IPS-NIHi11 (cell line): Measurements from ENCODE around the gene SLC19A1.

Experiments
- DNase-seq: peaks from one replicate; pipeline ENCODE4 v3.0.0; 2012; ENCODE audit warnings: mixed read lengths, low spot score

SLC19A1 gene

DNA sequence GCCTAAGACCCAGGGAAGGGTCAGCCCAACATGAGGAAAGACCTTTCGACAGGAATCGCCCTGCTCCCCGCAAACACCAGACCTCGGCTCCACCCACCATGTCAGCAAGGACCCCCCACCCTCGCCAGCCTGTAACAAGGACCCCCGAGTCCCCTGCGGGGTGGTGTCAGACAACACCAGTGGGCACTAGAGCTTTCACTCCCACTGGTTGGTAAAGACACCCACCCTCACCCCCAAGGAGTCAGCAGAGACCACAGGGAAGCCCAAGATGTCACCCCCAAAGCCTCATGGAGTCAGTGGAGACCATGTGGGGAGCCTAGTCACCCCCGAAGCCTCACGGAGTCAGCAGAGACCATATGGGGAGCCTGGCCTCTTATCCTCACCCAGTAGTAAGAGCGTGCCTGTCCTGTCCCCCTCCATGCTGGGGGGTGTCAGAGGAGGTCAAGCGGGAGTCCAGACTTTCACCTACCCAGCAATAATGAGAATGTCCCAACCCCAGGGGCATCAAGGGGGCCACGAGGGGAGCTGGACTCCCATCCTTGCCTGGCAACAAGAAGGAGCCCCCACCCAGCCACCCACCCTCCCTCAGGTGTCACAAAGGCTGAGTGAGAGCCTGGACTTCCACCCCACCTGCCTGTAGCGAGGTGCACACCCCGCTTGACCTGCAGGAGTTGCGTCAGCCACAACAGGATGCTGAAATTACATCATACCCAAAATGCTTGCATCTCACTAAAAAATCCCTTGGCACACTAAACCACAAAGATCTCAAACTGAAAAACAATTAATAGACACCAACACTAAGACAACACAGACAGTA lies 24.8 kb downstream of the SLC19A1 start:
- DNase-seq: no peak

DNA sequence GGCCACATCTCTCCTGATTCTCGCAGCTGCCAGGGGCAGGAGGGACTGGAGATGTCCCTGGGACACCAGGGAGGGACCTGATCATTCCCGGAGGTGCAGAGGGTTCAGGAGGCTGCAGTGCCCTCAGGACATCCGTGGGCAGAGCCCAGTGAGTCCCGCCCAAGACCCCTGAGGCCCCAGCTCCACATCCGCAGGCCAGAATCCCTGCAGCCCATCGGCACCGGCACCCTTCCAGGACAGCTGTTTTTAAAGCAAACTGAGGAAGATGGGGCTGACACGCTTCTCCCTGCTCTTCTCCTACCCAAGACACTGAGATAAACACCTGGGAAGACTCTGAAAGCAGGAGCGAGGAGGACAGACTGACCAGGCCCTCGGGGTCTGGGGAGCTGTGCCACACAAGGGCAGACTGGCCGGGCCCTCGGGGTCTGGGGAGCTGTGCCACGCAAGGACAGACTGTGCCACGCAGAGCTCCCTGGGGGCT lies 25.5 kb downstream of the SLC19A1 start:
- DNase-seq: no peak

DNA sequence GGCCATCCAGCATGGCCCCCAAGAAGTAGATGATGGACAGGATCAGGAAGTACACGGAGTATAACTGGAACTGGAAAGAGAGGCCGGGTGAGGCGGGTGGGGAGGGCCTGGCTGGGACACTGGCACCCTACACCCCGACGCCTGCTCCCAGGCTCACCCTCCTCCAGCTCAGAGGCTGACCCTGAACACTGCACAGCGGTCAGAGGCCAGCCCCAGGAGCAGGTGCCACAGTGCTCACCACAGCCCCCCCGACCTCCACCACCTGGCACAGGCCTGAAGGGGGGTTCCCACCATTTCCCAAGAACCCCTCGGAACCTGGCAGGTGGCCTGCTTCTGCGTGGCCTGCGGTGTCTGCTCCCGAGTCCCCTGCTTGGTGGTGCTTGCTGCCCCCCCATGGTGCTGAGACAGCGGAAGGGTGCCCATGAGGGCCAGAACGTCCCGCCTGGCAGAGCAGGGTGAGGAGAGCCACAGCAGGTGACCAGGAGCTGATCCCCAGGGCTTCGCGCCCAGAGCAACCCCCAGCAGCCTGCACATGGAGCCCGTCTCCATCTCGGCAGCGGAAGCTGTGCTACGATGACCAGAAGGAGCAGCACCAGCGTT lies 26.1 kb downstream of the SLC19A1 start:
- DNase-seq: no peak

DNA sequence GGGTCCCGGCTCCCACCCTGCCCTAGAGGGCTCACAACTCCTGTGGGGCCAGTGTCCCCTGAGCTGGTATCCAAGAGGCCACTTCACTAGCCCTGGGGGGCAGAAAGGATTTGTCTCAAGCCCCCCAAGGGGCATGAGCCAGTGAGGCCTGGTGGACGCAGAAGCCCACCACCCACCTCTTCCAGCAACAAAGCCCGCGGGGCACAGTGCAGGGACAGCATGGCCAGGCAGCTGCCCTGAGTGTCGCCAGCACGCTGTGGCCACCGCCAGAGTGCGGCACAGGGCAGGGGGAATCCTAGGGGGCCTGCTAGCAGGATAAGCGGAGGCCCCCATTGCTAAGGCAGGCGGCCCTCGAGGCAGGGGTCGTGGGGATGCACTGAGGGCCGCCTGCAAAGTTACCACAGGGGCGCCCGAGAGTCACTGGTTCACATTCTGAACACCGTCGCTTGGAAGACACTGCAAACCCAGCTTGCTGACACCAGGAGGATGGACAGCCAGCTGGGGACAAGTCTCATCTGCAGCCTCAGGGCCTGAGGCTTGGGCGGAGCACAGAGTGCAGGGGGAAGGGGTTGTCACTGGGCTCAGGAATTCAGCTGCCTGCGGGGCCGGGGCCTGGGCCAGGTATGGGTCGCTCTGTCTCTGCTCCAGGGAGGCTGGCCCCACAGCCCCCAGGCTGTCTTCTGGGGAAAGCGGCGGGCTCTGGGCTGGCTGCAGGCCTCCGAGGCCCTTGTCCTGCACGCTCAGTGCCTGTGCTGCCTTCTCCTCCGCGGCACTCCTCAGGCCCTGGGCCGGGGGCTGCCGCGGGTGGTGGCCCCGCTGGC lies 26.8 kb downstream of the SLC19A1 start:
- DNase-seq: no peak

DNA sequence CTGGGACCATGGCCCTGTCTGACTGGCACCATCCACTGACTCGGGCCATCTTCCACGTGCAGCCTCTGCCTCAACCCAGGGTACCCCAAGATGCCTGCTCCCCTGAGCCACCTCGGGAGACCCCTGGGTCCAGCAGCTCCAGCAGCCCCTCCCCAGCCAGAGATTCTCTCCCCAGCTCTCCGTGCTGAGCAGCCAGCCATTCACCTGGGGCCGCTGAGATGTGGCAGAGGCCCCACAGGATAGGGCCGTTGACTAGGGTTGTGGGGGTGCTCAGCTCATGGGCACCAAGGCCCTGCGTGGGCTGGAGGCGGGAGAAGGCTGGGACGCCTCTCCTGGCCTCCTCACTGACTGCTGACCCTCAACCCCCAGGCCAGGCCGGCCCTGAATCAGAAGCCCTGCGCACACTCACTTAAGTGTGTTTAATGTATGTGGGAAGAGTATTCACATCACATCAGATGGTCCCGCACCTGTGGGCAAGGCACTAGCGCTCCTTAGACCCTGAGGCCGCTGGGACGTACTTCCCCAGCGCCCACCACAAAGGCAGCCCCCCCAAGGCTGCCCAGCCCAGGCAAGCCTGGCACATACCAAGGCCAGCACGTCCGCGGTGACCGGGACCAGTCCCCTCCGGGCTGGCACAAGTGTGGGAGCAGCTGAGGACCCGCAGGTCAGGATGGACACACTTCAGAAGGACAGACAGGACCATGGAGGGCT lies 27.8 kb downstream of the SLC19A1 start:
- no peak for DNase-seq

DNA sequence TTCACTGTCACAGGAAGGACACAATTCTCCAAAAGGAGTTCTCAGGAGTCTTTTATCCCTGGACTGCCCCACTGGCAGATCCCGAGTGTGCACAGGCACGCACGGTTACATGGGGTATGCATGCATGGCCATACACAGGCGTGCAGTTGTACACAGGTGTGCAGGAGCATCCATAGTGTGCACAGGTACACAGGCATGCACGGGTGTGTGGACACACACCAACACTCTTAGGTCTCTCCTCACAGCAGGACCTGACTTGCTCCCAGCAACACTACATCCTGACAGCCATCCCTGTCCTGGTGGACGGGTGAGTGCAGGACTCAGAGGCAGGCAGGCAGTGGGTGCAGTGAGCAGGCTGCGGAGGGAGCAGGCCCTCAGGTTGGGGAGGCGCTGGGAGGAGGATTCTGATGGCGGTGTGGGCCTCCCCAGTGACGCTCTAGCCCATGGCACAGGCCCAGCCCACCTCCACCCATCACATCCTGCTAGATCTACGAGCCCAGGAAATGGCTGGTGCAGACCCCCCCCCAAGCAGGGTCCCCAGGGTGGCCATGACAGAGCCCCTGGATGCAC lies 28.4 kb downstream of the SLC19A1 start:
- DNase-seq: no peak

DNA sequence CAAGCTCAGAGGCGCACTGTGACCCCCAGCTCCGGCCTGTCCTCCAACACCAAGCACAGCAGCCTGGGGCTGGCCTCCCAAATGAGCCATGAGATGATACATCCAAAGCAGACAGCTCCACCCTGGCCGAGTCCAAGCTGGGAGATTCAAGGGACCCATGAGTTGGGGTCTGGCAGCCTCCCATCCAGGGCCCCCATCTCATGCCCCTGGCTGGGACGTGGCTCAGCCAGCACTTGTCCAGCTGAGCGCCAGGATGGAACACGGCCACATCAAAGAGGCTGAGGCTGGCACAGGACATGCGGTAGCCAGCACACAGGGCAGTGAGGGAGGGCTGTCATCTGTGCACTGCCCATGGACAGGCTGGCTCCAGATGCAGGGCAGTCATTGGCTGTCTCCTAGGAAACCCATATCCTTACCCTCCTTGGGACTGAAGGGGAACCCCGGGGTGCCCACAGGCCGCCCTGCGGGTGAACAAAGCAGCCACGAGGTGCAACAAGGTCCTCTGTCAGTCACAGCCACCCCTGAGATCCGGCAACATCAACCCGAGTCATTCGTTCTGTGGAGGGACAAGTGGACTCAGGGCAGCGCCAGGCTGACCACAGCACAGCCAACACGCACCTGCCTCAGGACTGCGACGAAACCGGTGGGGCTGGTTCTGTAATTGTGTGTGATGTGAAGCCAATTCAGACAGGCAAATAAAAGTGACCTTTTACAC lies 29.1 kb downstream of the SLC19A1 start:
- no peak for DNase-seq

DNA sequence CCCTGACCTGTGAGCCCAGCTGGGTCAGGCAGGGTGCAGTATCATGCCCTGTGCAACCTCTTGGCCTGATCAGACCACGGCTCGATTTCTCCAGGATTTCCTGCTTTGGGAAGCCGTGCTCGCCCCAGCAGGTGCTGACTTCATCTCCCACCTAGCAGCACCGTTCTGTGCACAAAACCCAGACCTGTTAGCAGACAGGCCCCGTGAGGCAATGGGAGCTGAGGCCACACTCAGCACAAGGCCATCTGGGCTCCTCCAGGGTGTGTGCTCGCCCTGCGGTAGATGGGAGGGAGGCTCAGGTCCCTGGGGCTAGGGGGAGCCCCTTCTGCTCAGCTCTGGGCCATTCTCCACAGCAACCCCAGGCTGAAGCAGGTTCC lies 29.6 kb downstream of the SLC19A1 start:
- no peak for DNase-seq

DNA sequence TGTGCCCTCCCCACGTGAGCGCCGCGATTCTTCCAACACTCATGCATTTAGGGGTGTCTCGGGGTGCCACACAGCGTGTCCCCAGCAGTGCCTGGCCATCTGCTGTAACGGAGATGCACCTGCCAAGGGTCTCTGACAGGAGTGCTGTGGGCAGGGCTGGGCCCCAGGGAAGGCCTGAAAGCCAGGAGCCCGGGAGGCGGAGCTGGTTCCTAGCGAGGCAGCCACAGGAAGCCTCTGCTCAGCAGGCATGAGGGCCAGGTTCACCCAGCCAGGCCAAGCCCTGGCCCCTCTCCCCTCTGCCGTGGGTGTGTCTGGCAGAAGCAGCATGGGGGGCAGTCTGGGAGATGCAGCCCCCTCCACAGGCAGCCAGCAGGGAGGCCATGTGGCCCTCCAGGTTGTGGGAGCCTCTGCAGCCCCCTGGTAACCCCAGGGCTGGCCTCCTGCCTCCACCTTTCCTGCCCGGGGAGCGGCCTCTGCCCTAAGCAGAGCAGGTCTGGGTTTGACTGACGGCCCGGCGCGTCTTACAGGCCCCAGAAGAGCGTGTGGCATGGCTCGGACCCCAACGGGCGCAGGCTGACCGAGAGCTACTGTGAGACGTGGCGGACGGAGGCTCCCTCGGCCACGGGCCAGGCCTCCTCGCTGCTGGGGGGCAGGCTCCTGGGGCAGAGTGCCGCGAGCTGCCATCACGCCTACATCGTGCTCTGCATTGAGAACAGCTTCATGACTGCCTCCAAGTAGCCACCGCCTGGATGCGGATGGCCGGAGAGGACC lies 30.4 kb downstream of the SLC19A1 start:
- no peak for DNase-seq

DNA sequence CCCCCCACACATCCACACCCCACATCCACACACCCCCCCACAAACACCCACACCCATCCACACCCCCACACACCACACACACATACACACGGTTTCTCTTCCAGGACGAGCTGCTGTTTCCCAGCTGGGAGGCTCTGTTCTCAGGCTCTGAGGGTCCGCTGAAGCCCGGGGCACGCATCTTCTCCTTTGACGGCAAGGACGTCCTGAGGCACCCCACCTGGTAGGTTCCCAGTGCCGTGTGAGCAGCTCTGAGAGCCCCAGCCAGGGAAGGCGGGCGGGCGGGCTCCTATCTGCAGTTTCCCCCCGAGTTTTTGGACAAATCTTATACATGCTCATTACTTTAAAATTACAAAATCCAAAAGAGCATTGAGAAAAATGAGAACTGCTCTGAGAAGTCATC lies 31.2 kb downstream of the SLC19A1 start:
- no peak for DNase-seq

DNA sequence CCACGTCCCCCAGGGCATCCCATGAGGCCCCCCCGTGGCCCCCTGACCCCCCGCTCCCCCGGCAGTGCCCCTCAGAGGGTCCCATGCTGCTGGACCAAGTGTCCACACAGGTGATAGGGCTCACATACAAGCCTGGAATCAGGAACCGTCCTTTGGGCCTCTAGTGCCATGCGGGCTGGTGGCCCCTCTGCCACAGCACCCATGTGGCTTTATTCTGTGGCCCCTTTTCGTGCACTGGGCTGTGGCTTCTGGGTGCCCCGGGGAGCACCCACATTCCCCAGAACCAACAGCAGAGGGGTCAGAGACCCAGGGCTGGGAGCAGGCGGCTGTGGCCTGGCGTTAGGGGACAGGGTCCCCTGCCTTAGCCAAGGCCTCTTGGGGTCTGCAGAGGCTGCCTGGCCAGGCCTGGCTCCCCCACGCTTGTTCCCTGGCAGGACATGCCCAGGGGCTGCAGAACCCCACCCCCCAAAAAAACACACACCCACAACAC lies 31.7 kb downstream of the SLC19A1 start:
- DNase-seq: no peak

DNA sequence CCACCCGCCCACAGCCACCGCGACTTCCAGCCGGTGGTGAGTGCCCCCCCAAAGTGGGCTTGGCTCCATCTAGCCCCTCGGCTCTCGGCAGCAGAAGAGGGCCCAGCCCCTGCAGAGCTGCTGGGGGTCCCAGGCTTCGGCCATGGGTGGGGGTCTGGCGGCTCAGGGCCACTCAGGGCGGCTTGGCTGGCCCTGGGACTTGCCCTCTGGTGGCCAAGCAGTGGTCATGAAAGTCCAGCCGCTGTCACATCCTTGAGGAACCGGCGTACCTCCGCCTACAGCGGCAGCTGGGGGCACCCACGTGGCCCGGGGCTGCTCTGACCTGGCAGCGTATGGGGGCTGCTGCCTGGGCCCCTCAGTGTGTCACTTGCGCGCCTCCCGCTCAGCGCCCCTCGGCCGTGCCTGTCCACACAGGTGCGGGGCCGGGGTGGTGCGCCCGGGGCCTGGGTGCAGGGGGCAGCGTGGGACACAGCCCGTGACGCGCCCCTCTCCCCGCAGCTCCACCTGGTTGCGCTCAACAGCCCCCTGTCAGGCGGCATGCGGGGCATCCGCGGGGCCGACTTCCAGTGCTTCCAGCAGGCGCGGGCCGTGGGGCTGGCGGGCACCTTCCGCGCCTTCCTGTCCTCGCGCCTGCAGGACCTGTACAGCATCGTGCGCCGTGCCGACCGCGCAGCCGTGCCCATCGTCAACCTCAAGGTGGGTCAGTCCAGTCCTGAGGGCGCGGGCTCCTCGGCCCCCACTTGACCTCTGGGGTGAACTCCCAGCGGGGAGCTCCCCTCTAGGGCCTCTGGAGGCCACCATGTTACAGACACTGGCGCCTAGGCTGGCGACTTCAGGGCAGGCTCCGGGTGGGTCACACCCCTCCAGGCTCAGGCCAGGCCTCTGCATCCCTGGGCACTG lies 32.4 kb downstream of the SLC19A1 start:
- peak; percentile 66 for DNase-seq

DNA sequence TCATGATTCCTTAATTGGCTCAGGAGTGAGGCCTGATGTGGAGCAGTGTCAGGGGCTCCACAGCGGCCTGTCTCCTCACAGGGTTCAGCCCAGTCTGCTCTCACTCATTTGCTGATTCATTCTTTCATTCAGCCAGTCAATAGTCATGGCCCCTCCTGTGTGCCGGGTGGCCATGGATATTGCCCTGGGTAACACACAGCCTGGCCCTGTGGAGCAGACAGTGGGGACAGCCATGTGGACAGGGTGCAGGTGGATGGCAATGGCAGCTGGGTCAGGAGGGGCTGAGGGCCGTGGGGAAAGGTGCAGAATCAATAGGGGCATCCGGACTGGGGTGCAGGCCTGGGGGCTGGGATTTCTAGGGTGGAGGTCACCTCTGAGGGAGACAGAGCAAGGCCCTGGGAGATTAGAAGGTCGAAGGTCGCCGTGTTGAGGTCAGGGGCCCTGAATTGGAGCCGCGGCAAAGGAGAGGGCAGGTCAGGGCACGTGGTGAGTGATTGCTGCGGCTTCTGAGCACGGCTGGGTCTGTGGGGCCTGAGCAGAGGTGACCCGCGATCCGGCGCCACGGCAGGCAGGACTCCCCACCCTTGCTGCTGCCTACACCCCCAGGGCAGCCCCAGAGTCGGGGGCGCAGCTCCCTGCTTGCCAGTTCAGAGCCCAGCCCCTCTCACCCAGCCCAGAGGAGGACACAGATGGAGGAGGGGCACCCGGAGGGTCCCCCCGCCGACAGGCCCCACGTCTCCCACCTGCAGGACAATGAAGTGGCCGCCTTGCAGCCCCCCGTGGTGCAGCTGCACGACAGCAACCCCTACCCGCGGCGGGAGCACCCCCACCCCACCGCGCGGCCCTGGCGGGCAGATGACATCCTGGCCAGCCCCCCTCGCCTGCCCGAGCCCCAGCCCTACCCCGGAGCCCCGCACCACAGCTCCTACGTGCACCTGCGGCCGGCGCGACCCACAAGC lies 33.4 kb downstream of the SLC19A1 start:
- no peak for DNase-seq

DNA sequence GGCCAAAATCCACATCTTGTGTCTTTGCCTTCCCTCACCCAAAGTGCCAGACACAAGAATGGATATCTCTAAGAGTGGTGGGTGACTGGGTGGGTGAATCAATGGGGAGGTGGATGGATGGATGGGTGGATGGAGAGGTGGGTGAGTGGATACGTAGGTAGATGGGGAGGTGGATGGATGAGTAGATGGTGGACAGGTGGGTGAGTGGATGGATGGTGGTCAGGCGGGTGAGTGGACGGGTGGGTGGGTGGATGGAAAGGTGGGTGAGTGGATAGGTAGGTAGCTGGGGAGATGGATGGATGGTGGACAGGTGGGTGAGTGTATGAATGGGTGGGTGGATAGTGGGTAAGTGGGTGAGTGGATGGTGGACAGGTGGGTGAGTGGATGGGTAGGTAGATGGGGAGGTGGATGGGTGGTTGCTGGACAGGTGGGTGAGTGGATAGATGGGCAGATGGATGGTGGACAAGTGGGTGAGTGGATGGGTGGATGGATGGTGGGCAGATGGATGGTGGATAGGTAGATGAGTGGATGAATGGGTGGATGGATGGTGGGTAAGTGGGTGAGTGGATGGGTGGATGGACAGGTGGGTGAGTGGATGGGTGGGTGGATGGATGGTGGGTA lies 34.2 kb downstream of the SLC19A1 start:
- DNase-seq: no peak

DNA sequence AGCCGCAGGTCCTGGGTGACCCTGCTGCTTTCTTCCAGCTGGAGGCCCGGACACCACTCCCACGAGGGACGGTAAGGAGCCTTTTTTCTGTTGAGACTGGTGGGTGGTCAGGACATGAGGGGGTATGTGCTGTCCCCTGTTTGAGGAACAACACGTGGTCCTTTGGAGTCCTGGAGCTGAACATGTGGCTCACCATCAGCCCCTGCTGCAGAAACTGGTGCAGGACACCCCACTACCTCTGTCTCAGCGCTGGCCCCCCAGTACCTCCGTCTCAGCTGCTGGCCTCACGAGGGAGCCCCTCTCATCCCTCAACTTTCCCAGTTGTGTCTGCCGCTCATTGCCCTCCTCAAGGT lies 34.7 kb downstream of the SLC19A1 start:
- DNase-seq: no peak

DNA sequence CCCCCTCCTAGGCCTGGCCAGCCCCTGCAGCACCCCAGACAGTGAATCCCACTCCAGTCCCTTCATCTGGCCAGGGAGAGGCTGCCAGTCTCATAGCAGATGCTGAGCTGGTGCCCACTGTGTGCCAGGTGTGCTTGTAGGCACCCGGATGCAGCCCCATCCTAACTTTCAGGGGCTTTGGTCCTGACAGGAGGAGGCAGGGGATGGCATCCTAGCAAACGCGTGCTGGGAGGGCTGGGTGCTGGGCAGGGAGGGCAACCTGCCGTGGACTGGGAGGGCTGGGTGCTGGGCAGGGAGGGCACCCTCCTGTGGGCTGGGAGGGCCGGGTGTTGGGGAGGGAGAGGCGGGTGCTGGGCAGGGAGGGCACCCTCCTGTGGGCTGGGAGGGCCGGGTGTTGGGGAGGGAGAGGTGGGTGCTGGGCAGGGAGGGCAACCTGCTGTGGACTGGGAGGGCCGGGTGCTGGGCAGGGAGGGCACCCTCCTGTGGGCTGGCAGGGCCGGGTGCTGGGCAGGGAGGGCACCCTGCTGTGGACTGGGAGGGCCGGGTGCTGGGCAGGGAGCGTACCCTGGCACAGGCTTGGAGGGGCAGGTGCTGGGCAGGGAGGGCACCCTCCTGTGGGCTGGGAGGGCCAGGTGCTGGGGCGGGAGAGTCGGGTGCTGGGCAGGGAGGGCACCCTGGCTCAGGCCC lies 35.3 kb downstream of the SLC19A1 start:
- no peak for DNase-seq

DNA sequence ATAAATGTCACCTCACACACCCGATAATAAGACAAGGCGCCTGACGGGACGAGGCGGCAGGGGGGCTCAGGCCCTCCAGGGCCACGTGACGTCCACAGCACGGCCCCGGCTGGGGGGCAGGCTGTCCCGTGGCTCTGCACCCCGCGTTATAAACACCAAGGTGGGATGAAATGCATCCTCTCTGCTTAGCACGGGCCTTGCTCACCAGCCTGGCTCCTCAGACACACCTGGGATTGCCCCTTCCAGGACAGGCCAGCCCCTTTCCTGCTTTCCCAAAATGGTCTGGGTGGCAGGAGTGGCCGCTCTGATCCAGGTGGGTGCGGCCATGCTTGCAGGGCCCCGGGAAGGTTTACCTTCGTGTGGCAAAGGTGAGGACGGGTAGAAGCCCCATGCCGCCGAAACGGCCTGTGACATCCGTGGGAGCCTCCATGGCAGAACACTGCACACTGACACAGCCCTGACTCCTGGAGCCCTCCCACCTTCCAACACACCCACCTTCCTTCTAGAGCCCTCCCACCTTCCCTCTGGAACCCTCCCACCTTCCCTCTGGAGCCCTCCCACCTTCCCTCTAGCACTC lies 35.9 kb downstream of the SLC19A1 start:
- DNase-seq: no peak
